ENCODE results near the gene ALDH1L1. TPM values are rescaled to one million over a fixed set of nuclear protein-coding genes. Genes with fewer than 3 reads are reported as not detected.

The ALDH1L1 gene
- total and polyA plus RNA-seq, 2 donors, result 11.5 to 24.0 TPM

- DNase-seq (ENCODE audit: extremely low spot score), result no peak
- no peak overlapping the region for H3K27ac ChIP-seq (ENCODE audit: low read depth)
- no peak overlapping the region for H3K4me3 ChIP-seq (ENCODE audit: low read depth, low read length)
- no peaks in the 10 kb centered on the region for H3K4me1 ChIP-seq (ENCODE audit: insufficient read depth)
- H3K36me3 ChIP-seq (ENCODE audit: insufficient read depth), result no peaks in the 10 kb centered on the region
- WGBS, result 75% methylated on average over 16 of the region's 16 CpGs
Observed at GRCh38 chr3:126131881-126132750, 48.3 kb downstream of the ALDH1L1 start.

GRCh38 chr3:126130981-126131745 is 49.2 kb downstream of the ALDH1L1 start:
- WGBS, result 88% methylated on average over 19 of the region's 19 CpGs
- no peak overlapping the region for H3K27ac ChIP-seq (ENCODE audit: low read depth)
- no peaks in the 10 kb centered on the region for H3K36me3 ChIP-seq (ENCODE audit: insufficient read depth)
- DNase-seq (ENCODE audit: extremely low spot score), result no peak
- H3K4me1 ChIP-seq (ENCODE audit: insufficient read depth), result no peaks in the 10 kb centered on the region
- H3K4me3 ChIP-seq (ENCODE audit: low read depth, low read length), result no peak overlapping the region

GRCh38 chr3:126130081-126130855 is 50.1 kb downstream of the ALDH1L1 start:
- 74% methylated on average over 15 of the region's 15 CpGs for WGBS
- no peaks in the 10 kb centered on the region for H3K4me1 ChIP-seq (ENCODE audit: insufficient read depth)
- H3K4me3 ChIP-seq (ENCODE audit: low read depth, low read length), result no peak overlapping the region
- H3K36me3 ChIP-seq (ENCODE audit: insufficient read depth), result no peaks in the 10 kb centered on the region
- peak overlapping the region; percentile 33 for H3K27ac ChIP-seq (ENCODE audit: low read depth)
- DNase-seq (ENCODE audit: extremely low spot score), result no peak

- DNase-seq (ENCODE audit: extremely low spot score), result no peak
- no peaks in the 10 kb centered on the region for H3K4me1 ChIP-seq (ENCODE audit: insufficient read depth)
- H3K36me3 ChIP-seq (ENCODE audit: insufficient read depth), result no peaks in the 10 kb centered on the region
- no peak overlapping the region for H3K4me3 ChIP-seq (ENCODE audit: low read depth, low read length)
- no peak overlapping the region for H3K27ac ChIP-seq (ENCODE audit: low read depth)
- WGBS, result 66% methylated on average over 16 of the region's 16 CpGs
Observed at GRCh38 chr3:126129398-126129891, 50.9 kb downstream of the ALDH1L1 start.

GRCh38 chr3:126128504-126129397 is 51.6 kb downstream of the ALDH1L1 start:
- 88% methylated on average over 13 of the region's 13 CpGs for WGBS
- no peak overlapping the region for H3K4me3 ChIP-seq (ENCODE audit: low read depth, low read length)
- no peak for DNase-seq (ENCODE audit: extremely low spot score)
- H3K4me1 ChIP-seq (ENCODE audit: insufficient read depth), result no peaks in the 10 kb centered on the region
- H3K27ac ChIP-seq (ENCODE audit: low read depth), result no peak overlapping the region
- H3K36me3 ChIP-seq (ENCODE audit: insufficient read depth), result no peaks in the 10 kb centered on the region

GRCh38 chr3:126127904-126128303 is 52.5 kb downstream of the ALDH1L1 start:
- Histone ChIP-seq H3K4me1 (ENCODE audit: insufficient read depth) (no peaks in the 10 kb centered on the region), H3K36me3 (ENCODE audit: insufficient read depth) (no peaks in the 10 kb centered on the region), H3K27ac (ENCODE audit: low read depth) (no peak overlapping the region), H3K4me3 (ENCODE audit: low read depth, low read length) (no peak overlapping the region)
- no peak for DNase-seq (ENCODE audit: extremely low spot score)
- 83% methylated on average over 7 of the region's 7 CpGs for WGBS

- Histone ChIP-seq H3K4me3 (ENCODE audit: low read depth, low read length) (no peak overlapping the region), H3K27ac (ENCODE audit: low read depth) (no peak overlapping the region), H3K4me1 (ENCODE audit: insufficient read depth) (no peaks in the 10 kb centered on the region), H3K36me3 (ENCODE audit: insufficient read depth) (no peaks in the 10 kb centered on the region)
- WGBS, result 88% methylated on average over 10 of the region's 10 CpGs
- no peak for DNase-seq (ENCODE audit: extremely low spot score)
Observed at GRCh38 chr3:126127452-126127851, 52.9 kb downstream of the ALDH1L1 start.

- WGBS, result 81% methylated on average over 10 of the region's 10 CpGs
- Histone ChIP-seq H3K27ac (ENCODE audit: low read depth) (no peak overlapping the region), H3K36me3 (ENCODE audit: insufficient read depth) (no peaks in the 10 kb centered on the region), H3K4me3 (ENCODE audit: low read depth, low read length) (no peak overlapping the region), H3K4me1 (ENCODE audit: insufficient read depth) (no peaks in the 10 kb centered on the region)
- no peak for DNase-seq (ENCODE audit: extremely low spot score)
Observed at GRCh38 chr3:126126811-126127431, 53.5 kb downstream of the ALDH1L1 start.

- WGBS, result 84% methylated on average over 12 of the region's 12 CpGs
- H3K36me3 ChIP-seq (ENCODE audit: insufficient read depth), result no peaks in the 10 kb centered on the region
- no peak for DNase-seq (ENCODE audit: extremely low spot score)
Observed at GRCh38 chr3:126126286-126126685, 54.1 kb downstream of the ALDH1L1 start.

GRCh38 chr3:126125781-126126251 is 54.6 kb downstream of the ALDH1L1 start:
- H3K27ac ChIP-seq (ENCODE audit: low read depth), result no peak overlapping the region
- 78% methylated on average over 2 of the region's 2 CpGs for WGBS
- H3K4me3 ChIP-seq (ENCODE audit: low read depth, low read length), result no peak overlapping the region
- DNase-seq (ENCODE audit: extremely low spot score), result no peak
- no peaks in the 10 kb centered on the region for H3K36me3 ChIP-seq (ENCODE audit: insufficient read depth)
- no peaks in the 10 kb centered on the region for H3K4me1 ChIP-seq (ENCODE audit: insufficient read depth)

More at GRCh38 chr3:126126286-126126685, 54.1 kb downstream of the ALDH1L1 start:
- H3K27ac ChIP-seq (ENCODE audit: low read depth), result no peak overlapping the region
- no peaks in the 10 kb centered on the region for H3K4me1 ChIP-seq (ENCODE audit: insufficient read depth)
- no peak overlapping the region for H3K4me3 ChIP-seq (ENCODE audit: low read depth, low read length)

- no peak for DNase-seq (ENCODE audit: extremely low spot score)
- WGBS, result 90% methylated on average over 5 of the region's 5 CpGs
Observed at GRCh38 chr3:126125341-126125740, 55.0 kb downstream of the ALDH1L1 start.

GRCh38 chr3:126124896-126125295 is 55.5 kb downstream of the ALDH1L1 start:
- H3K27ac ChIP-seq (ENCODE audit: low read depth), result no peak overlapping the region
- no peak for DNase-seq (ENCODE audit: extremely low spot score)
- H3K4me3 ChIP-seq (ENCODE audit: low read depth, low read length), result no peak overlapping the region
- no peaks in the 10 kb centered on the region for H3K4me1 ChIP-seq (ENCODE audit: insufficient read depth)
- no peaks in the 10 kb centered on the region for H3K36me3 ChIP-seq (ENCODE audit: insufficient read depth)
- 88% methylated on average over 9 of the region's 9 CpGs for WGBS

More at GRCh38 chr3:126125341-126125740, 55.0 kb downstream of the ALDH1L1 start:
- no peaks in the 10 kb centered on the region for H3K36me3 ChIP-seq (ENCODE audit: insufficient read depth)
- no peaks in the 10 kb centered on the region for H3K4me1 ChIP-seq (ENCODE audit: insufficient read depth)
- H3K4me3 ChIP-seq (ENCODE audit: low read depth, low read length), result no peak overlapping the region
- no peak overlapping the region for H3K27ac ChIP-seq (ENCODE audit: low read depth)
